HUES48 (cell line): ENCODE measurements around the gene BACH2.

Source experiments
- H3K27ac ChIP-seq: one replicate; pipeline ENCODE4 v1.7.0; 2013; ENCODE audit warnings: low read depth, low read length, inconsistent platforms
- H3K27me3 ChIP-seq: 2 replicates; pipeline ENCODE4 v1.6.1; 2013; ENCODE audit warnings: mild to moderate bottlenecking, low read length; ENCODE audit not compliant: control insufficient read depth, insufficient read depth
- H3K36me3 ChIP-seq: 2 replicates; pipeline ENCODE4 v1.6.1; 2013; ENCODE audit warnings: low read length; ENCODE audit not compliant: control insufficient read depth, insufficient read depth
- H3K4me1 ChIP-seq: 2 replicates; pipeline ENCODE4 v1.6.1; 2013; ENCODE audit warnings: mild to moderate bottlenecking, low read length; ENCODE audit not compliant: control insufficient read depth, insufficient read depth
- H3K4me3 ChIP-seq: 2 replicates; pipeline ENCODE4 v1.5.1; 2013; ENCODE audit warnings: mild to moderate bottlenecking, low read depth, low read length
- H3K9ac ChIP-seq: 2 replicates; pipeline ENCODE4 v1.6.1; 2013; ENCODE audit warnings: mild to moderate bottlenecking, low read depth, low read length, moderate library complexity
- H3K9me3 ChIP-seq: 2 replicates; pipeline ENCODE4 v1.6.1; 2013; ENCODE audit warnings: low read length; ENCODE audit not compliant: control insufficient read depth, insufficient read depth

BACH2 gene

GRCh38 chr6:89954721-89955148 lies 341.9 kb downstream of the BACH2 start:
- Histone ChIP-seq H3K27me3 (no peaks in the 10 kb centered on the region), H3K9me3 (no peaks in the 10 kb centered on the region), H3K9ac (no peak overlapping the region), H3K27ac (no peak overlapping the region), H3K36me3 (no peaks in the 10 kb centered on the region), H3K4me1 (no peaks in the 10 kb centered on the region), H3K4me3 (no peak overlapping the region)

- Histone ChIP-seq H3K9me3 (no peaks in the 10 kb centered on the region), H3K4me1 (no peaks in the 10 kb centered on the region), H3K9ac (no peak overlapping the region), H3K36me3 (no peaks in the 10 kb centered on the region), H3K27ac (no peak overlapping the region), H3K27me3 (no peaks in the 10 kb centered on the region), H3K4me3 (no peak overlapping the region)
These were observed 344.0 kb downstream of the BACH2 start for GRCh38 chr6:89952686-89953085.

GRCh38 chr6:89952105-89952671 lies 344.5 kb downstream of the BACH2 start:
- Histone ChIP-seq H3K4me3 (no peak overlapping the region), H3K27me3 (no peaks in the 10 kb centered on the region), H3K36me3 (no peaks in the 10 kb centered on the region), H3K9me3 (no peaks in the 10 kb centered on the region), H3K27ac (no peak overlapping the region), H3K9ac (no peak overlapping the region), H3K4me1 (no peaks in the 10 kb centered on the region)

GRCh38 chr6:89951574-89952104 lies 345.0 kb downstream of the BACH2 start:
- H3K9me3 ChIP-seq = no peaks in the 10 kb centered on the region

GRCh38 chr6:89950879-89951391 lies 345.7 kb downstream of the BACH2 start:
- Histone ChIP-seq H3K4me1 (no peaks in the 10 kb centered on the region), H3K4me3 (no peak overlapping the region), H3K27ac (no peak overlapping the region), H3K36me3 (no peaks in the 10 kb centered on the region), H3K27me3 (no peaks in the 10 kb centered on the region), H3K9ac (no peak overlapping the region), H3K9me3 (no peaks in the 10 kb centered on the region)

More at GRCh38 chr6:89951574-89952104, 345.0 kb downstream of the BACH2 start:
- no peak overlapping the region for H3K27ac ChIP-seq
- no peak overlapping the region for H3K9ac ChIP-seq
- no peak overlapping the region for H3K4me3 ChIP-seq
- no peaks in the 10 kb centered on the region for H3K36me3 ChIP-seq
- no peaks in the 10 kb centered on the region for H3K27me3 ChIP-seq
- no peaks in the 10 kb centered on the region for H3K4me1 ChIP-seq

GRCh38 chr6:89950446-89950845 lies 346.2 kb downstream of the BACH2 start:
- Histone ChIP-seq H3K9me3 (no peaks in the 10 kb centered on the region), H3K9ac (no peak overlapping the region), H3K4me3 (no peak overlapping the region), H3K27ac (no peak overlapping the region), H3K27me3 (no peaks in the 10 kb centered on the region), H3K36me3 (no peaks in the 10 kb centered on the region), H3K4me1 (no peaks in the 10 kb centered on the region)

DNA sequence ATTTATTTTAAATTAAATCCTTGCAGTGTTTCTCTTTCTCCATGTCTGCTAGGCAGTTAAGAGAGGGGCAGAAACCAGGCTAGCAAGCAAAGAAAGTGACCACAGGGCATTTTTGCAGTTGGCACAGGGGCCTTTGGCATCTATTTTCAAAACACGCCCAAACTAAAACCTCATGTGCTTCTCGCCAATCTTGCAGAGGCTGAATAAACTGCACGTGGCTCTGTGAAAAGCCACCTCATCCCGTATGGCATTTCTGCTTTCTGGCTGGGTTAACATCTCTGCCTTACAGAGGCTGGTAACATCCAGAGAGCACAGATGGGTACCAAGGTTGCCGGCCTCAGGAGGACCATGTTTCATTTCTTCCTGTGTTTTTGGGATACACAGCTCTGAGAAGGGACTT lies 347.8 kb downstream of the BACH2 start:
- no peaks in the 10 kb centered on the region for H3K36me3 ChIP-seq
- no peak overlapping the region for H3K27ac ChIP-seq
- no peaks in the 10 kb centered on the region for H3K9me3 ChIP-seq
- H3K9ac ChIP-seq = no peak overlapping the region
- H3K4me3 ChIP-seq = no peak overlapping the region
- H3K4me1 ChIP-seq = no peaks in the 10 kb centered on the region
- H3K27me3 ChIP-seq = no peaks in the 10 kb centered on the region

GRCh38 chr6:89944826-89945407 lies 351.7 kb downstream of the BACH2 start:
- H3K4me1 ChIP-seq = no peaks in the 10 kb centered on the region
- no peak overlapping the region for H3K27ac ChIP-seq
- H3K9ac ChIP-seq = no peak overlapping the region
- H3K27me3 ChIP-seq = no peaks in the 10 kb centered on the region
- H3K36me3 ChIP-seq = no peaks in the 10 kb centered on the region
- H3K4me3 ChIP-seq = no peak overlapping the region
- no peaks in the 10 kb centered on the region for H3K9me3 ChIP-seq

DNA sequence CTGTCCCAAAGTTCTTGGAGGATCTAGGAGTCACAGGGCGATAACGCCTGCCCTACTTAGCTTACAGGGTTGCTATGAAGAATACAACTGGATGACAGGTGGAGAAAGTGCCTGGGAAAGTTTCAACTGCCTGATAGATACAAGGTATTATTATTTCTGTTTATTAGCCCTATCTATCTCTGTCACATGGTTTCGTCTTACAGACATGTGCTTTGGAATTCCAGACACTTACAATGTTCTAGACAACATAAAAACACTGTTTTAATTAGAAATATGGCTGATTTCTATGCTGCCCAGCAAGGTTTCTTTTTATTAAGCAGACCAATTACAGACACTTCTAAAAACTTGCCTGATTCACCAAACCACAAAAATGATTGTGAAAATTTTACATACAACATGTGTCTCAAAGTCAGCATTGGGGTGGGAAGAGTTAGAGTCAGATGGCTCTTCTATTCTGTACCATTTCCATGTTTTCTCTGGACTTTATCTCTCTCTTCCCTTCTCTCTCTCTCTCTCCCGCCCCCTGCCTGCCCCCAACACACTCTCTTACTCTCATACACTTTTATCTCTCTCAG lies 352.4 kb downstream of the BACH2 start:
- Histone ChIP-seq H3K9ac (no peak overlapping the region), H3K36me3 (no peaks in the 10 kb centered on the region)

GRCh38 chr6:89942601-89943000 lies 354.0 kb downstream of the BACH2 start:
- no peaks in the 10 kb centered on the region for H3K36me3 ChIP-seq
- no peaks in the 10 kb centered on the region for H3K4me1 ChIP-seq
- H3K9me3 ChIP-seq = no peaks in the 10 kb centered on the region
- no peaks in the 10 kb centered on the region for H3K27me3 ChIP-seq
- no peak overlapping the region for H3K9ac ChIP-seq
- no peak overlapping the region for H3K4me3 ChIP-seq
- no peak overlapping the region for H3K27ac ChIP-seq

More for the DNA sequence above, 352.4 kb downstream of the BACH2 start:
- Histone ChIP-seq H3K4me1 (no peaks in the 10 kb centered on the region), H3K27ac (no peak overlapping the region), H3K27me3 (no peaks in the 10 kb centered on the region), H3K9me3 (no peaks in the 10 kb centered on the region), H3K4me3 (no peak overlapping the region)
